ENCODE data around the gene ARVCF. TPM values are rescaled to one million over a fixed set of nuclear protein-coding genes. Genes with fewer than 3 reads are reported as not detected.

Gene ARVCF
- total RNA-seq, 1 donor from 2014 or later = 191 TPM

GRCh38 chr22:20053407-20054033 is 36.9 kb upstream of the ARVCF start:
- DNase-seq (ENCODE audit: extremely low read depth, low read depth, low spot score) = no peak

- DNase-seq (ENCODE audit: extremely low read depth, low read depth, low spot score) = no peak
Observed at GRCh38 chr22:20052309-20053259, 36.0 kb upstream of the ARVCF start.

- no peak for DNase-seq (ENCODE audit: extremely low read depth, low read depth, low spot score)
Observed at GRCh38 chr22:20051927-20052308, 35.3 kb upstream of the ARVCF start.

GRCh38 chr22:20046730-20047129 is 30.1 kb upstream of the ARVCF start:
- no peak for DNase-seq (ENCODE audit: extremely low read depth, low read depth, low spot score)

GRCh38 chr22:20044495-20045151 is 28.0 kb upstream of the ARVCF start:
- no peak for DNase-seq (ENCODE audit: extremely low read depth, low read depth, low spot score)

GRCh38 chr22:20043997-20044342 is 27.3 kb upstream of the ARVCF start:
- no peak for DNase-seq (ENCODE audit: extremely low read depth, low read depth, low spot score)

- no peak for DNase-seq (ENCODE audit: extremely low read depth, low read depth, low spot score)
Observed at GRCh38 chr22:20043057-20043996, 26.7 kb upstream of the ARVCF start.

GRCh38 chr22:20040327-20041200 is 23.9 kb upstream of the ARVCF start:
- DNase-seq (ENCODE audit: extremely low read depth, low read depth, low spot score) = no peak

- no peak for DNase-seq (ENCODE audit: extremely low read depth, low read depth, low spot score)
Observed at GRCh38 chr22:20039683-20040325, 23.2 kb upstream of the ARVCF start.

GRCh38 chr22:20038574-20038973 is 22.0 kb upstream of the ARVCF start:
- no peak for DNase-seq (ENCODE audit: extremely low read depth, low read depth, low spot score)

GRCh38 chr22:20037419-20037818 is 20.8 kb upstream of the ARVCF start:
- no peak for DNase-seq (ENCODE audit: extremely low read depth, low read depth, low spot score)

GRCh38 chr22:20036535-20037392 is 20.1 kb upstream of the ARVCF start:
- DNase-seq (ENCODE audit: extremely low read depth, low read depth, low spot score) = no peak

- DNase-seq (ENCODE audit: extremely low read depth, low read depth, low spot score) = no peak
Observed at GRCh38 chr22:20036084-20036482, 19.5 kb upstream of the ARVCF start.

GRCh38 chr22:20035375-20036083 is 18.9 kb upstream of the ARVCF start:
- DNase-seq (ENCODE audit: extremely low read depth, low read depth, low spot score) = no peak

GRCh38 chr22:20034143-20034542 is 17.5 kb upstream of the ARVCF start:
- DNase-seq (ENCODE audit: extremely low read depth, low read depth, low spot score) = no peak

- no peak for DNase-seq (ENCODE audit: extremely low read depth, low read depth, low spot score)
Observed at GRCh38 chr22:20033045-20033706, 16.6 kb upstream of the ARVCF start.

GRCh38 chr22:20032407-20032991 is 15.9 kb upstream of the ARVCF start:
- no peak for DNase-seq (ENCODE audit: extremely low read depth, low read depth, low spot score)

Data from glomerular endothelial cell (primary cell).